HG03045 (cell line): Measurements from ENCODE around the gene SLC6A4.

ENCODE experiments used
- ATAC-seq: cut with Tn5 transposase; IDR thresholded peaks from one replicate; pipeline ENCODE4 v1.9.1; 2021; ENCODE audit warnings: mild to moderate bottlenecking, moderate library complexity; ENCODE audit not compliant: unreplicated experiment

The SLC6A4 gene

GRCh38 chr17:30235386-30236296, at the start of gene SLC6A4:
TSS of gene SLC6A4 (minus strand) at chr17:30235697. CDS start at chr17:30221958, 13,739 bp downstream.
- no peak for ATAC-seq

DNA sequence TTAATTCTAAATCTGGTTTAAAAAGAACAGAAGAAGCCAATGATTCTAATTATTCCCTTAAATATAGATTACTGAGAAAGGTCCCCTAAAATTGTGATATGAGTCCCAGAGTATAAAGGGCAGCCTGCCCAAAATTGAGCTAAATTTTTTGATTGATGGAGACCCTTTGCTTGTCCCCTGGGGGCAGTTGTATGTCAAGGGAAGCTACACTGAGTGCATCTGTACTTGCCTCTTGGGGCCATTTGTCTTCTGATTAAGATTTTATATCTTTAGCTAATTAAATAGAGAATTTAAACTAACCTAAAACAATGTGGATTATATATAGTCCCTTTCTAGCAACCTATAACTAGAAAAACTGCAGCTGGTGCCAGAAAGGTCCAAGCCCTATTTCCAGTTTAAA, 43.7 kb upstream of the SLC6A4 start:
- ATAC-seq = no peak

- ATAC-seq = no peak
Measured at GRCh38 chr17:30278032-30278431, 42.5 kb upstream of the SLC6A4 start.

- ATAC-seq = no peak
Measured at GRCh38 chr17:30275911-30276310, 40.4 kb upstream of the SLC6A4 start.

DNA sequence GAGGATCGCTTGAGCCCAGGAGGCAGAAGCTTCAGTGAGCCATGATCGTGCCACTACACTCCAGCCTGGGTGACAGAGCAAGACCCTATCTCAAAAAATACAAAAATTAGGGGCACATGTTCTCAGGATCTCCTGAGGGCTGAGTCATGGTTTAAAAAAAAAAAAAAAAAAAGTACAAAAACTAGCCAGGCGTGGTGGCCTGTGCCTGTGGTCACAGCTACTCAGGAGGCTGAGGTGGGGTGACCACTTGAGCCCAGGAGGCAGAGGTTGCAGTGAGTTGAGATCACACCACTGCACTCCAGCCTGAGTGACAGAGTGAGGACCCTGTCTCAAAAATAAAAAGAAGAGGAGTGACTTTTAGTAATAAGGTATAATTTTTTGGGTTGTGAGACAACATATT, 39.4 kb upstream of the SLC6A4 start:
- no peak for ATAC-seq

DNA sequence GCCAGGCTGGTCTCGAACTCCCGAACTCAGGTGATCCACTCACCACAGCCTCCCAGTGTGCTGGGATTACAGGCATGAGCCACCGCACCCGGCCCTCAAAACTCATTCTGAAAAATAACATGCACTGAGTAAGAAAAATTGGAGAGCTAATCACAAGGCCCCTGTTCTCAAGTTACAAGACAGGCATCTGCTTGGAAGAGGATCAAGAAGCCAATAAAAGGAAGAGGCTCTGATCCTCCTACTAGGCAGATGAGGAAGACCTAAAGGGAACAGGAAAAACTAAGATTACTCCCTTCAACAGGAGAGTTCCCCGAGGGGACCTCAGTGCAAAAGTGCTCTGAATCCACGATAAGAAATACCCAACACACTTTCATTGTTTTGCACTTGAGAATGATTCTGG, 37.9 kb upstream of the SLC6A4 start:
- no peak for ATAC-seq

DNA sequence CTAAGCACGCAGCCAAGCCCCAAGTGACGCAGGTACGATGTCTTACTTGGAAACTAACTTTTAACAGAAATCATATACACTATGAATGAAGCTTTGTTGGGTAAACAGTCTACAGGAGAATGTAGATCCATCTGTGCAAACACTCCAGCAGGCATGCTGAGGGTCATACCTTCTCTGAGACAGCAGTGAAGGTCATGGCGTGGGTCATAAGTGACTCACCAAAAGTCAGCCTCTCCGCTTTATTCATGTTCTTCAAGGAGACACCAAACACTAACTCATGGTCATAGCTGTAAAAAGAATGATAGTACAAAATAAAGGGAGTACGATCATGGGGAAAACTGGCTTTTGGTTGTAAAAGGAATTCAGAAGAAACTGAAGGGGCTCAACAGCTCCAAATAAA, 35.6 kb upstream of the SLC6A4 start:
- no peak for ATAC-seq

- ATAC-seq = no peak
Measured at GRCh38 chr17:30267625-30268024, 32.1 kb upstream of the SLC6A4 start.

- no peak for ATAC-seq
Measured at GRCh38 chr17:30263552-30264333, 28.2 kb upstream of the SLC6A4 start.

DNA sequence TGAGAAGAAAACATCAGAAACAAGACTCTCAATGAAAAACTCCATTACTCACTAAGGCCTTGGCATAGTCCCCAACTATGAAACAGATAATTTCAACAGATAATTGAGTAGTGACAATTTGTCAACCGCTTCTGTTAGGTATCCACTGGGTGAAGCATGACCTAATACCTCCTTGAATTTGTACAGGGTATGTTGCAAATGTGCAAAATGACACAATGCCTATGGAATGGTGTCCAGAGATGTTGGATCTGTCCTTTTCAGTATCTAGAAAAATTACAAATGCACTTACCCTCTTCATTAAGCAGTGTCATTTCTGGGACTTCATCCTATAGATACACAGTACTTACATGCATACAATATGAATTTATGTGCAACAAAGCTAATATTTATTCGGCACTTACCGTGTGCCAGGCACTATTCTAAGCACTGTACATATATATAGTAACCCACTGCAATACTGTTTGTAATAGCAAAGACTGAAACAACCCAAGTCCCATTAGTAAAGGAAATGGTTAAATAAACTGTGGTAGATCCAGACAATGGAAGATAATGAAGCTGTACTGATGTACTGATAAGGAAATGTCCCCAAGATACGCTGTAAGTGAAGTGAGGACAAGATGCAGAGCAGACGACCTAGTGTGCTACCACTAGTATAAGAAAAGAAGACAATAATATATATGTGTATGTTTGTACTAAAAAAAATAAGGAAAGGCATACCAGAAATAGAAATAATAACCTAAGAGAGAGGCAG, 21.4 kb upstream of the SLC6A4 start:
- ATAC-seq = no peak

GRCh38 chr17:30254150-30254549, 18.7 kb upstream of the SLC6A4 start:
- no peak for ATAC-seq

- ATAC-seq = no peak
Measured at GRCh38 chr17:30253312-30253711, 17.8 kb upstream of the SLC6A4 start.

- no peak for ATAC-seq
Measured at GRCh38 chr17:30251931-30252330, 16.4 kb upstream of the SLC6A4 start.

GRCh38 chr17:30249460-30249859, 14.0 kb upstream of the SLC6A4 start:
- no peak for ATAC-seq

- ATAC-seq = no peak
Measured at GRCh38 chr17:30248786-30249185, 13.3 kb upstream of the SLC6A4 start.

- ATAC-seq = no peak
Measured at GRCh38 chr17:30246460-30246859, 11.0 kb upstream of the SLC6A4 start.

GRCh38 chr17:30244853-30245385, 9.4 kb upstream of the SLC6A4 start:
- no peak for ATAC-seq

- ATAC-seq = no peak
Measured at GRCh38 chr17:30243568-30243967, 8.1 kb upstream of the SLC6A4 start.

DNA sequence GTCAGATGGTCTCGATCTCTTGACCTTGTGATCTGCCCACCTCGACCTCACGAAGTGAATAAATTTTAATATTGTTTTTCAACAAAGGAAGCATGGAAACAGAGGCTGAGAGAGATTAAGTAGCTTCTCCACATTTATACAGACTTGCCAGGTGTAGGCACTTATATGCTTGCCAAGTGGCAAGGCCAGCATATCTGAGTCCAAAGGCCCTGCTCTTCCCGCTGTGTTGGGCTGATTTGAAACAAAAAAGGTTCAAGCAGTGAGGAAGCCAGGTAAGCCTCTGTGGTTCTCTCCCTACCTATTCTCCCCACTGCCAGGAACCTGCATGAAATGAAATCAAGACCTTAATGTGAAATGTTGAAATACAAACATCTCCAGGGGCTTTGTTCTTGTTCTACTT, 7.5 kb upstream of the SLC6A4 start:
- ATAC-seq = no peak

DNA sequence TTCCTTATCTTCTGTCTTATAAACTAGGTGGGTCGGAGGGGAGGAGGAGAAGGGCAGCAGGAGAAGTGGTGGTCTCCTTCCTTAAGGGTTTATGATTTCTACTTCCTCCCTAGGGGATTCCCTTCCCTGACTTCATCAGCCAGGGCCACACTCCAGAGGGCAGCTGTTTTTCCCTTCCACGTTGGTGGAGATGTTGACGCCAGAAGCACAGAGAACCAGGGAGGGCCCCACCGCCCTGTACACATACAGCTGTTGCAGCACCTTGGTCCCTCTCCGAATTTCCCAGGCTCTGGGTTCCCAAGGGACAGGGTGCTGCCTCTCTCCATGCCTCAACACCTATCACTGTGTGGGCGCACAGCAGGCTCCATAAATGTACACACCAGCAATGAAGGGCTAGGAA, 5.6 kb upstream of the SLC6A4 start:
- no peak for ATAC-seq

GRCh38 chr17:30240177-30240576, 4.7 kb upstream of the SLC6A4 start:
- ATAC-seq = no peak
